ENCODE data around the gene RUFY1.

GRCh38 chr5:179554981-179555380 is 4.6 kb downstream of the RUFY1 start:
- TF ChIP-seq CTCF (conservative IDR thresholded peaks at IDR 0.05; ENCODE audit: low read length) (no peak), EZH2phosphoT487 (IDR thresholded peaks at IDR 0.05; ENCODE audit: borderline replicate concordance, low read depth, low read length) (no peak)

Data from OCI-LY7 (cell line).